Skin epidermis (tissue), 12 donors: ENCODE data around the gene BCL2.
"Not testable (repeated sequence)": the region's sequence is repeated elsewhere in the genome, so short reads cannot be mapped to it uniquely, and the experiment has no call there.

Experiments used
- H3K27ac ChIP-seq, 21 experiments: fragments of 200-600 bp; sonication (generic) in 11 of 21; one replicate each; pipeline ENCODE4 v1.5.0; 2020; ENCODE audit warnings: mild to moderate bottlenecking in 3 of 21, inconsistent platforms in 2 of 21, moderate library complexity in 2 of 21
- H3K4me3 ChIP-seq, 7 experiments: fragments of 200-600 bp; sonication (generic) in 2 of 7; one replicate each; pipeline ENCODE4 v1.5.0; 2020; ENCODE audit warnings: inconsistent platforms in 2 of 7, mild to moderate bottlenecking in 2 of 7, moderate library complexity in 1 of 7

Gene BCL2

GRCh38 chr18:63216516-63217311 is 102.9 kb downstream of the BCL2 start:
- Histone ChIP-seq H3K27ac (peak overlapping the region in 11 of 21 experiments; percentile 16 to 77 (median 34)), H3K4me3 (no peak overlapping the region)

GRCh38 chr18:63213936-63214671 is 105.5 kb downstream of the BCL2 start:
- Histone ChIP-seq H3K4me3 (no peak overlapping the region), H3K27ac (peak overlapping the region in 2 of 21 experiments; percentile 38 to 53)

- Histone ChIP-seq H3K27ac (peak overlapping the region in 3 of 21 experiments; percentile 14 to 53 (median 38)), H3K4me3 (no peak overlapping the region)
Measured at GRCh38 chr18:63213331-63213900, 106.2 kb downstream of the BCL2 start.

- H3K27ac ChIP-seq: no peak overlapping the region
Measured at GRCh38 chr18:63210521-63210920, 109.0 kb downstream of the BCL2 start.

GRCh38 chr18:63208676-63209075 is 110.9 kb downstream of the BCL2 start:
- peak overlapping the region in 4 of 21 experiments; percentile 22 to 61 (median 31) for H3K27ac ChIP-seq
- no peak overlapping the region for H3K4me3 ChIP-seq

More at GRCh38 chr18:63210521-63210920, 109.0 kb downstream of the BCL2 start:
- H3K4me3 ChIP-seq: no peak overlapping the region

- Histone ChIP-seq H3K4me3 (no peak overlapping the region), H3K27ac (peak overlapping the region in 3 of 21 experiments; percentile 22 to 61 (median 42))
Measured at GRCh38 chr18:63207835-63208234, 111.7 kb downstream of the BCL2 start.

- H3K27ac ChIP-seq: peak overlapping the region in 6 of 21 experiments; percentile 20 to 64 (median 46)
Measured at GRCh38 chr18:63207143-63207790, 112.3 kb downstream of the BCL2 start.

GRCh38 chr18:63206433-63207142 is 113.0 kb downstream of the BCL2 start:
- Histone ChIP-seq H3K27ac (peak overlapping the region in 6 of 21 experiments; percentile 1 to 64 (median 31)), H3K4me3 (no peak overlapping the region)

More at GRCh38 chr18:63207143-63207790, 112.3 kb downstream of the BCL2 start:
- no peak overlapping the region for H3K4me3 ChIP-seq

GRCh38 chr18:63205791-63206252 is 113.7 kb downstream of the BCL2 start:
- Histone ChIP-seq H3K4me3 (no peak overlapping the region), H3K27ac (peak overlapping the region in 2 of 21 experiments; percentile 61 to 64)

GRCh38 chr18:63203497-63203896 is 116.1 kb downstream of the BCL2 start:
- no peak overlapping the region for H3K4me3 ChIP-seq
- no peak overlapping the region for H3K27ac ChIP-seq

GRCh38 chr18:63202828-63203227 is 116.7 kb downstream of the BCL2 start:
- H3K4me3 ChIP-seq: no peak overlapping the region
- peak overlapping the region in 6 of 21 experiments; percentile 2 to 49 (median 26) for H3K27ac ChIP-seq

GRCh38 chr18:63201456-63201855 is 118.1 kb downstream of the BCL2 start:
- H3K27ac ChIP-seq: peak overlapping the region in 5 of 21 experiments; percentile 6 to 55 (median 46)
- not testable (repeated sequence) for H3K4me3 ChIP-seq

GRCh38 chr18:63199743-63200241 is 119.8 kb downstream of the BCL2 start:
- peak overlapping the region in 1 of 7 experiments; percentile 1 for H3K4me3 ChIP-seq

GRCh38 chr18:63198868-63199742 is 120.5 kb downstream of the BCL2 start:
- Histone ChIP-seq H3K27ac (peak overlapping the region in 4 of 21 experiments; percentile 3 to 75 (median 52)), H3K4me3 (peak overlapping the region in 1 of 7 experiments; percentile 1)

More at GRCh38 chr18:63199743-63200241, 119.8 kb downstream of the BCL2 start:
- H3K27ac ChIP-seq: peak overlapping the region in 3 of 21 experiments; percentile 3 to 75 (median 55)

GRCh38 chr18:63198098-63198760 is 121.3 kb downstream of the BCL2 start:
- H3K4me3 ChIP-seq: no peak overlapping the region
- H3K27ac ChIP-seq: peak overlapping the region in 3 of 21 experiments; percentile 31 to 55 (median 55)

GRCh38 chr18:63197246-63197869 is 122.2 kb downstream of the BCL2 start:
- H3K4me3 ChIP-seq: no peak overlapping the region
- H3K27ac ChIP-seq: peak overlapping the region in 2 of 21 experiments; percentile 15 to 55
